22Rv1 (cell line): ENCODE measurements around the gene PALM.

ENCODE experiments used
- H3K27ac ChIP-seq: fragments of 450-650 bp; 2 replicates; pipeline ENCODE4 v1.5.1; 2017
- ZFX ChIP-seq: fragments of 450-650 bp; IDR thresholded peaks from 2 replicates; pipeline ENCODE4 v1.6.1; 2017; ENCODE audit warnings: antibody characterized with exemption, borderline replicate concordance
- TF ChIP-seq, protein P1 (sequence below): fragments of 450-650 bp; IDR thresholded peaks from 2 replicates; pipeline ENCODE4 v1.5.1; 2017; ENCODE audit warnings: mild to moderate bottlenecking

PALM gene

DNA sequence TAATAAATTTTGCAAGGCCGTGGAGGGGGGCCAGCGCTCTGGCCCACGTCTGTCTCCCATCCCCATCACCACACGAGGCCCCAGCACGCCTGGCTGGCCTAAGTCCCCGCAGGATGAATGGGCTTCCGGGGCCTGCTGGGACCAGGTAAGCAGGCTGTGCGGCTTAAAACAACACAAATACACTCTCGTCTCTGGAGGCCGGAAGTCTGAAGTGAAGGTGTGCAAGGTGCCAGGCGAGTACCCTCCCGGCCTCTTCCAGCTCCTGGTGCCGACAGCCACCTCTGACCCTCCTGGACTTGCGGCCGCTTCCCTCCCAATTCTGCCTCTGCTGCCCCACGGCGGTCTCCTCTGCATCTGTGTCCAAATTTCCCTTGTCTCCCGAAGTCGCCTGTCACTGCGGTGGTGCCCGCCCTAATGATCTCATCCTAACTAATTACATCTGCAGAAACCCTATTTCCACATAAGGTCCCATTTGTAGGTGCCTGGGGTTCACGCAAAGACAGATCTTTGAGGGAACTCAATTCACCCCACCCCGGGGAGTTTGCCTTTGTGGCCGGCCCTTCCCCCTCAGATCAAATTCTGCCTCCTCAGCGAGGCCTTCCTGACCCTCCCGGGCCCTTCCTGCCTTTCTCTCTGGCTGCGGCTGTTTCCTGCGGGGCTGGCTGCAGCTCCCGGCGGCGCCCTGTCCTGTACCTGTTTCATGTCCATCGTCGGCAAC lies 80.4 kb downstream of the PALM start:
- H3K27ac ChIP-seq, result no peak overlapping the region
- TF ChIP-seq, protein P1, sequence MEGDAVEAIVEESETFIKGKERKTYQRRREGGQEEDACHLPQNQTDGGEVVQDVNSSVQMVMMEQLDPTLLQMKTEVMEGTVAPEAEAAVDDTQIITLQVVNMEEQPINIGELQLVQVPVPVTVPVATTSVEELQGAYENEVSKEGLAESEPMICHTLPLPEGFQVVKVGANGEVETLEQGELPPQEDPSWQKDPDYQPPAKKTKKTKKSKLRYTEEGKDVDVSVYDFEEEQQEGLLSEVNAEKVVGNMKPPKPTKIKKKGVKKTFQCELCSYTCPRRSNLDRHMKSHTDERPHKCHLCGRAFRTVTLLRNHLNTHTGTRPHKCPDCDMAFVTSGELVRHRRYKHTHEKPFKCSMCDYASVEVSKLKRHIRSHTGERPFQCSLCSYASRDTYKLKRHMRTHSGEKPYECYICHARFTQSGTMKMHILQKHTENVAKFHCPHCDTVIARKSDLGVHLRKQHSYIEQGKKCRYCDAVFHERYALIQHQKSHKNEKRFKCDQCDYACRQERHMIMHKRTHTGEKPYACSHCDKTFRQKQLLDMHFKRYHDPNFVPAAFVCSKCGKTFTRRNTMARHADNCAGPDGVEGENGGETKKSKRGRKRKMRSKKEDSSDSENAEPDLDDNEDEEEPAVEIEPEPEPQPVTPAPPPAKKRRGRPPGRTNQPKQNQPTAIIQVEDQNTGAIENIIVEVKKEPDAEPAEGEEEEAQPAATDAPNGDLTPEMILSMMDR, result no peak
- TF ChIP-seq ZFX, result no peak

DNA sequence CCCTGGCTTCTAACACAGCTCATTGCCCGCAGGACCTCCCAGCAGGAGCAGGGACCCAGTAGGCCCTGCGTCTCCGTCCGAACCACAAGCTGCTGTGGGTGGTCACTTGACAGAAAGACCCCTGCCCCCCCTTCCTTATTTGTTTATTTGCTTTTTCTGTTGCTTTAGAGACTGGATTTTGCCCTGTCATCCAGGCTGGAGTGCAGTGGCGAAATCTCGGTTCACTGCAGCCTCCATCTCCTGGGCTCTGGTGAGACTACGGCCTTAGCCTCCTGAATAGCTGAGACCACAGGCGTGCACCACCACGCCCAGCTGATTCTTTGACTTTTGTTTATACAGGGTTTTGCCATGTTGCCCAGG lies 80.9 kb downstream of the PALM start:
- H3K27ac ChIP-seq, result no peak overlapping the region
- no peak for TF ChIP-seq ZFX
- TF ChIP-seq, protein P1, result no peak

DNA sequence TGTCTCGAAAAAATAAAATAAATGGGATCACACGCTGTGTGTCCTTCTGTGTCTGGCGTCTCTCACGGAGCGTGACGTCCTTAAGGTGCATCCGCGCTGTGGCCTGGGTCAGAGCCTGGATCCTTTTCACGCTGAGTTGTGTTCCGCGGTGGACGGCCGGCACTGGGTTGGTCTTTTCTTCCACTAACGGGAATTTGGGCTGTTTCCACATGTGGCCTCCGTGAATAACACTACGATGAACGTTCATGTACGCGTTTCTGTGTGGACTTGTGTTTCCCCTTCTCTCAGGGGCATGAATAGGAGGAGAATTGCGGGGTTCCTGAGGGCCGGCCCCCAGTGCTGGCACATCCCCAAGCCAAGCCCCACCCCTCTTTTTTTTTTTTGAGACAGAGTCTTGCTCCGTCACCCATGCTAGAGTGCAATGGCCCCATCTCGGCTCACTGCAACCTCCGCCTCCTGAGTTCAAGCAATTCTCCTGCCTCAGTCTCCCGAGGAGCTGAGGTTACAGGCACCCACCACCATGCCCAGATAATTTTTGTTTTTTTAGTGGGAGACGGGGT lies 82.4 kb downstream of the PALM start:
- no peak for TF ChIP-seq ZFX
- TF ChIP-seq, protein P1, result no peak
- no peak overlapping the region for H3K27ac ChIP-seq

DNA sequence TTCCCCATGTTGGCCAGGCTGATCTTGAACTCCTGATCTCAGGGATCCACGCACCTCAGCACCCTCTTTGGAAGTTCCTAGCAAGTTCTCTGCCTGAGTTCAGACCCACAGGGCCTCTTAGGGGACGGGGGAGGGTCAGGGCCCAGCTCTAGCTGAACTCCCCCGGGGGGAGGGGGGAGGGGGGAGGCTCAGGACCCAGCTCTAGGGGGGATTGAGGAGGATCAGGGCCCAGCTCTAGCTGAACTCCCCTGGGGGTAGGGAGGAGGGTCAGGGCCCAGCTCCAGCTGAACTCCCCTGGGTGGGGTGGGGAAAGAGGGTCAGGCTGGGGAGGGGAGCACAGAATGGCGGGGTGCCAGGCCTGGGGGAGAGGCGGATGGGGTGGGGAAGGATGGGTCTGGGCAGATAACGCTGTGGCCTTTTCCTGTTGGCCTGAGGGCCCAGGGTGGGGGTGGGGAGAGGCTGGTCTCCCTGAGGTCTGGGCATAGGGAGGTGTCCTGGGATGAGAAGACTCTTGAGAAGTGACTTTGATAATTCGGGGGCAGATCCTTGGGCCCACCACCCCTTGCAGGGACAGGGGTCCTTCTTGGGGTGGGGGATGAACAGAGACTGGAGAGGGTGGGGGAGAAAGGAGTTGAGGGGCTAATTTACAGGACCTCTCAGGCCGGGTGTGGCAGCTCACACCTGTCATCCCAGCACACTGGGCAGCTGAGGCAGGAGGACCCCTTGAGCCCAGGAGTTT lies 83.0 kb downstream of the PALM start:
- TF ChIP-seq, protein P1, result no peak
- no peak for TF ChIP-seq ZFX
- H3K27ac ChIP-seq, result no peak overlapping the region

DNA sequence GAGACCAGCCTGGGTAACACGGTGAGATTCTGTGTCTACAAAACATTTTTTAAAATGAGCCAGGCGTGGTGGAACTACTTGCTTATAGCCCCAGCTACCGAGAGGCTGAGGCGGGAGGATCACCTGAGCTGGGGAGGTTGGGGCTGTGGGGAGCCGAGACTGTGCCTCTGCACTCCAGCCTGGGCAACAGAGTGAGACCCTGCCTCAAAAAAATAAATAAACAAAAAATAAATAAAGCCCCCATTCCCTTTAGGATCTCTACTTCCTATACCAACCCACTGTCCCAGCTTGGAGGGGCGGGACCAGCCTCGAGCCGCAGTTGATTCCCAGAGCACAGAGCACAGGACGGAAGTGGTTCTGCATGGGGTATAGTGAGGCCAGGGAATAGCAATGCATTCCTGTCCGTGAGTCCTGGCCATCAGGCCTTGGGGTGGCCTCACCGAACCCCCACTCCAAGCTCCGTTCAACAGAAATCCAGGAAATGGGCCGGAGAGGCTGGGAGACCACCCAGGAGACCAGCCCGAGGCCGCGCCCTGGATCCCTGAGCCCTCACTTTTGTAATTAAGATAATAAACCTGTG lies 83.7 kb downstream of the PALM start:
- TF ChIP-seq, protein P1, result no peak
- no peak for TF ChIP-seq ZFX
- no peak overlapping the region for H3K27ac ChIP-seq

DNA sequence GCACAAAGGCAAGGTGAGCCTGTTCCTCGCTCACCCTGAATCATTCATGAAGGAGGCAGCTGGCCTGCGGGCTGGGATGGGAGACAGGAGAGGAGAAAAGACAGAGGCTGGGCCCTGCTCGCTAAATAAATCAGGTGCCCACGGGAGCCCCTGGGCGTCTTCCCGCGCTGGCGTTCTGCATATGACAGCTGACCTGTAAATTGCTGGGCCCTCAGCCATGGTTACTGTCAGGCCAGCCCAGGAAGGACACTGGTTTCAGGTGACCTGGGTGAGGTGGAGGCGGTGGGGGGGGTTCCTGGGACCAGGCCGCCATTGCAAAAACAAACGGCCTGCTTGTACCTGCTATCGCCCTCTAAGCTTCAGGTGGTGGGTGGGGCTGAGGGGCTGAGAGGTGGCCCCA lies 85.1 kb downstream of the PALM start:
- no peak overlapping the region for H3K27ac ChIP-seq
- no peak for TF ChIP-seq ZFX
- TF ChIP-seq, protein P1, result no peak
